NCI-H226 (cell line): ENCODE measurements around the gene PRPSAP1.
"Not testable (repeated sequence)": the region's sequence is repeated elsewhere in the genome, so short reads cannot be mapped to it uniquely, and the experiment has no call there.

ENCODE experiments used
- DNase-seq: peaks from one replicate; pipeline ENCODE4 v3.0.0-alpha.2; 2015

PRPSAP1 gene

DNA sequence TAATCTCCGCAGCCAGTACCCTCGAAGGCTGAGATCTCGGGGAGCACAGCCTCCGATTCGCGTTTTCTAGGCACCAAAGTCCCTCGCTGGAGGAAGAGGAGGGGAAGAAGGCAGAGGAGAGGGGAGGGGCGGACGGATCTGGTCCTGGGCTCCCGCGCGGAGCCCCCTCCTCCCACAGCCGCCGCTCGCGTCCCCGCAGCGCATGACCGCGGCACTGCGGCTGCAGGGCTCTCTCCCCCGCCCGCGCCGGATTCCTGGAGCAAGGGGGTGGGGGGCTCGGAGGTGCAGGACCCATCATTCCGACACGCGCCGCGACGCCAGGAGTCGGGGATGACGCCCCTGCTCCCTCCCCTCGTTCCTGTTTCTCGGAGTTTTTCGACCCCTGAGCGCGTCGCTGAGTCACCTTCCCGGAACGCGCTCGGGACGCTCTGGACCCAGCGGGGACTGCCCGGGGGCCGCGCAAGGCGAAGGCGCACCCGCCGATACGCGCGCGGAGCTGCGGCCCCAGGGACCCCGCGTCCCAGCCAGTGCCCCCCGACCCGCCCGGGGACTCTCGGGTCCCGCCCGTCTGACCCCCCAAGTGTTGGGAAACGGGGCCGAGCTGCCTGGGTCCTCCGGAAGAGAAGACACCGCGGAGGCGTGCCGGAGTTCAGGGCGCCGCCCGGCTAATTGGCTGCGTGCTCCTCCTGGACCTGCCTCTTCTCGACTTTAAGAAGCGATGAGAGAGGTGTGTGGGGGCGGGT is 29.3 kb upstream of the PRPSAP1 start:
- peak; percentile 82 for DNase-seq

DNA sequence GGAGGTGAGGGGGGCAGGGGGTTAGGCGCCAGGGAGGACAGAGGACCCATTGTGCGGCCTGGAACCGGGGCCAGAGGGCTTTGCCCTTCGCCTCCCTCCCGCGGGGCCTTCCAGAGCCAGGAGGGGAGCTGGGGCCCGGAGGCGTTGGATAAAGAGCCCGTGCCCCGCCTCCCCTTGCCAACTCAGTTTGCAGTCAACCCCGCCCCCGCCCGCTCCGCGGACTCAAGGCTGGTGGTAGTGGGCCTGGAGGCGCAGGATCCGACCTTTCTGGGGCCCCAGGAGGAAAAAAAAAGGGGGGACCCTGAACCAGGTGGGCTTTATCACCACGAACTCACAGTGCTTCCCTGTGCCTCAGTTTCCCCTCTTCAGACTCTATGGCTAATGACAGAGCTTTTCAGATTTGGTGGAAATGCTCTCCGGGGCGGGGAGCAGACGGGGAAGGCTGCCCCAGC is 28.7 kb upstream of the PRPSAP1 start:
- DNase-seq, result peak; percentile 46

DNA sequence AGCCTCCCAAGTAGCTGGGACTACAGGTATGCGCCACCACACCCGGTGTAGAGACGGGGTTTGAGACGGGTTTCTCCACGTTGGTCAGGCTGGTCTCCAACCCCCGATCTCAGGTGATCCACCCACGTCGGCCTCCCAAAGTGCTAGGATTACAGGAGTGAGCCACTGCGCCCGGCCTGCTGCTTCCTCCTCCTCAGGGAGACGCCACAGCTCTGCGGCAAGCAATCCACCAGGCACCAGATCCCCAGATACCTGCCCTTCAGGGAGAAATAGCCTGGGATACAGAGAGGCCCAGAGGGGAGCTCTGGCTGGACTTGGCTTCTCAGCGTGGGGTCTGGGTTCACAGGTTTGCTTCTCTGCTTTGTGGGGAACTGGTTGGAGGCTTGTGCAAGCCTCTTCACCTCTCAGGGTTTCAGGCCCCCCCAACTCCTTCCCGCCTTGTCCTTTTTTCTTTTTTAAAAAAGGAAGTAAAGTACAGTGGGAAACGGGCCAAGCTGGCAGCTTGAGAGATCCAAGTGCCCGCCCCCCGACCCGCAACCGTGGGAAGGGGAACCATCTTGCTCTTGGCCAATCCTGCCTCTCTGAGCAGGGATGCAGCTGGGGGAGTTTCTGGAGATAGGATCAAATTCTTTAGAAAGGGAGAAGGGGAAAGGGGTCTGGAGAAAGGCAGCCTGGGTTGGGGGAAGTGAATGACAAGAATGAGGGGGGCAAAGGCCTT is 28.1 kb upstream of the PRPSAP1 start:
- no peak for DNase-seq

DNA sequence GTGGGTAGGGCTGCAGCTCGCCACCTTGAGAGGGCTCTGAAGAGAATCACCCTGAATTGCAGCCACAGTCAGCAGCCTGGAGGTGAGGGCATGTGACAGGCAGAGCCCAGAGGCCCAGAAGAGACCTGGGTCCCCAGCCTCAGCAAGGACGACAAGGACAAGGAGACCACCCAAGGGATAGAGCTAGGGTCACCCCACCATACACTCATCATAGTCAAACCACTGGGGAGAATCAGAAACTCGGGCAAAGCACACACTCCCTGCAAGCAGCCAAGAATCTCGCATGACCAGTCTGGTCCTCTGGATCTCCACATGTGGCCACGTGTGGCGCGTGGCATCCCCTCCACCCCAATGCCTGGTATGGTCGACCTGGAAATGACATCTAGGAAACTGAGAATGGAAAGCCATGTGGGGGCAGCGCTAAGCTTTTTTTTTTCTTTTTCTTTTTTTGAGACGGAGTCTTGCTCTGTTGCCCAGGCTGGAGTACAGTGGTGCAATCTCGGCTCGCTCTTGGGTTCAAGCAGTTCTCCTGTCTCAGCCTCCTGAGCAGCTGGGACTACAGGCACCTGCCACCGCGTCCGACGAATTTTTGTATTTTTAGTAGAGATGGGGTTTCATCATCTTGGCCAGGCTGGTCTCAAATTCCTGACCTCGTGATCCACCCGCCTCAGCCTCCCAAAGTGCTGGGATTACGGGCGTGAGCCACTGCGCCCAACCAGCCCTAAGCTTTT is 26.1 kb upstream of the PRPSAP1 start:
- DNase-seq, result no peak

DNA sequence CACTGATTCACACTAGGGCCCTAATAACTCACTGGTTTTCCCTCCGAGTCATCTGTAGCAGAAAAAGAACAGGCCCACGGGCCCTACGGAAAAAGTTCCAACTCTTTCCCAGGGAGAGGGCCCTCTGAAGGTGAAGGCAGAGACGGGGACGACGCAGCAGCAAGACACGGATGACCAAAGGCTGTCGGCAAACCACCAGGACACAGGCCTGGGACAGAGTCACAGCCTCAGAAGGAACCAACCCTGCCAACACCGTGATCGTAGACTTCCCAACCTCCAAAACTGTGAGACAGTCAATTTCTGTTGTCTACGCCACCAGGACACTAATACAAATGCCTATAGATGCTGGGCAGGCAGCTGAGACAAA is 25.5 kb upstream of the PRPSAP1 start:
- DNase-seq, result no peak

DNA sequence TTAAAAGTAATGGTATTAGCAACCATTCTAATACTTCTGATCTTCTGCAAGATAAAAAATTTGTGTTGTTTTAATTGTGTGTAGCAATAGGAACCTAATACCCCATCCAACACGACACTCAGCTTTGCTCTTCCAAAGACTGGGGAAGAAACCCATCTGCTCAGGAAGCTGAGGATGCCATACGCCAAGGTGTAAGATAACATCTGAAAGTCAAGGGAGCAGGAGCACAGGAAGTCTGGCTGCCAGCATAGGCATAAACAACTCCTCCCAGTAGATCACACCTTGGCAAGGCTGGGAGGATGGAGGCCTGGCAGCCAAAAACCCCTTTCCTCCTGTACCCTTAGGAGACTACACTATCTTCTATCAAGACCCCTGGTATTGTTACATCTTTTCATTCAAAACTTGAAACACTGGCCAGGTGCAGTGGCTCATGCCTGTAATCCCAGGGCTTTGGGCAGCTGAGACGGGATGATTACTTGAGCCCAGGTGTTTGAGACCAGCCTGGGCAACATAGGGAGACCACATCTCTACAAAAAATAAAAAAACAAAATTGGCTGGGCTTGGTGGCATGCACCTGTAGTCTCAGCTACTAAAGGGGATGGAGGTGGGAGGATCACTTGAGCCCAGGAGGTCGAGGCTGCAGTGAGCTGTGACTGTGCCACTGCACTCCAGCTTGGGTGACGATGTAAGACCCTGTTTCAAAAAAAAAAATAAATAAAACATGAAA is 25.0 kb upstream of the PRPSAP1 start:
- no peak for DNase-seq

DNA sequence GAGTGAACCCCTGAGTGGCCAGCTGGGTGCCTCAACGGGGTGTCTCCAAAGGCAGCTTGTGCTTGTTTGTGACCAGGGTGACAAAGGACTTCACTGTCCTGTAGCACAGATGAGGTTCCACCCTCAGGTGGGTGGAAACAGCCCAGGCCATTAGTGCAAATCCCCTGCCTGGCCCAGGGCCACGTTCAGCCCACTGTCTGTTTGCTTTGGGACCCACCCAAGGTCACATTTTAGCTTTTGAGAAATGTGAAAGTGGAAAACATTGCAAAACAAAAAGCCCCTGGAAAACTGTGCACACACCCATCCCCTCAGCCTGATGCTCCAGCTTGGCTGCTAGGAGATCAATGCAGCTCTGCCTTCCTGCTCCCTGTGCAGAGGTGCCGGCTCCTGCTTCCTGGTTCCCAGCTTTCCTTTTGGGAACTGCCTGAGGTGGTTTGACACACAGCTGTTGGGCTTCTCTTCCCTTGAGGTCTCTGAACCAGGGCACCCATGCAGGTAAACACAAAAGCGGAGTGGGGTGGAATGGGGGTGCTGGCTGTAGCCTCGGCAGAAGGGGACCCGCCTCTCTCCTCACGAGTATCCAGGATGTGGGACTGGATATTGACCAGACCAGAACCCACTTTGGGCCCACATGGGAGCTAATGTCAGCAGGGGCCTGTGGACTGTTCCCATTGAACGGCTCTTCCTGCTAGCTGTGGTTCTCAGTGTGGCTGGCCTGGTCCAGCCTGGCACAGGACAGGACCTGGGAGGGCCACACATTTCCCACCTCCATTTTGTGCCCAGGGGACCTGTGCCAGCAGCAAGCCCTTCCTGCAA is 22.8 kb upstream of the PRPSAP1 start:
- DNase-seq, result no peak

DNA sequence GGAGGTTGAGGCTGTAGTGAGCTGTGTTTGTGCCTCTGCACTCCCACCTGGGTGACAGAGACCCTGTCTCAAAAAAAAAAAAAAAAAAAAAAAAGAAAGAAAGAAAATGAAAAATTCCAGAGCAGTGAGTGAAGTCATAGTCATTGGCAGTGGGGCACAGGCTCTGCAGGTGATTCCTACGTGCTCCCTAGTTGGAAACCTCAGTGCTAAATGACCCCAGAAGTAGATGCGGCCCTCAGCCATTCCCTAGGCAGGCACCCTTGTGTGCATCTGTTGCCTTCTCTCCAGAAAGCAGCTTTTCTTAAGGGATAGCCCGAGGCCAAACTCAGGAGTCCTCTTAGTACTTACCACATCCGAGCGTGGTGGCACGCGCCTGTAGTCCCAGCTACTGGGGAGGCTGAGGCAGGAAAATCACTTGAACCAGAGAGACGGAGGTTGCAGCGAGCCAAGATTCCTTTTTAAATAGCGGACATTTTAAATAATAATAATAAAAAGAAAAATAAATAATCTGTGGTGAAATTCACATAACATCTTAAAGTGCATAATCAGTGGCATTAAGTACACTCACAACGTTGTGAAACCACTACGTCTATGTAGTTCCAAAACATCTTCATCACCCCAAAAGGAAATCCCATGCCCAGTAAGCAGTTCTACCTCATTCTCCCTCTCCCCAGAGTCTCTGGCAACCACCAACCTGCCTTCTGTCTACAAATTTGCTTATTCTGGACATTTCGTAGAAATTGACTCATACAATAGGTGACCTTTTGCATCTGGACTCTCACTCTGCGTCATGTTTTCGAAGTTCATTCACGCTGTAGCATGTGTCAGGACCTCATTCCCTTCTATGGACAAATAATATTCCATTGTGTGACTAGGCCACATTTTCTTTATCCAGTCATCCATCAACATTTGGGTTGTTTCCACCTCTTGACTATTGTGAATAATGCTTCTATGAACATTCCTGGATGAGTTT is 18.2 kb upstream of the PRPSAP1 start:
- DNase-seq, result no peak

DNA sequence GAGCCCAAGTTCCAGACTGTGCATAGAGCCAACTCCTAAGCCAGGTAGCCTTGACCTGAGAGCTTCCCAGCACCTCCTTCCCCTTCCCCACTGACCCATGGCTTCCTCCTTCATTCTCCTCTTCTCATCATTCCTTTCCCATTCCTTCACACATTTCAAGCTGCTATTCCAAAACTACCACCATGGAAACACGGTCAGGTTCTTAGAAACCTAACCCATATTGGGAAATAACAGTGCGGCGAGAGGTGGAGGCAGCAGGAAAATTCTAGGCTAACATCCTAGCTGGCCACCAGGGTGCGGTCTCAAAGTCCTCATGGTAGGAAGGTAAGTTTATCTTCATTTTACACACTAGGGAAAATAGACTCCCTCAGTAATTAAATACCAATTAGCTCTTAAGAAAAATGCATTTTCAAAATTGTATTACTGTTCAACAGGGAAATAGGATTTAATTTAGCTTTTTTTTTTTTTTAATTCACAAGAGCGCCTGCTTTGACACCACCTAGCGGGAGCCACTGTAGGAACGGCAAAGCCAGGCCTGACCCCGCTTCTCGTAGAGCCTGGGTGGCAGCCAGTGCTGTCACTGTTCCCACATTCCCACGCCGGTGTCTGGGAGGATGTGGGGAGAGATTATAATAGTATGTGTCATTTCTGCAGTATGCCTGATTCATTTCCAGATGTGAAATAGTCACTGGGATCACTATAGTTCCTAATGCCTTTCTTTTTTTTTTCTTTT is 16.7 kb upstream of the PRPSAP1 start:
- peak; percentile 47 for DNase-seq

DNA sequence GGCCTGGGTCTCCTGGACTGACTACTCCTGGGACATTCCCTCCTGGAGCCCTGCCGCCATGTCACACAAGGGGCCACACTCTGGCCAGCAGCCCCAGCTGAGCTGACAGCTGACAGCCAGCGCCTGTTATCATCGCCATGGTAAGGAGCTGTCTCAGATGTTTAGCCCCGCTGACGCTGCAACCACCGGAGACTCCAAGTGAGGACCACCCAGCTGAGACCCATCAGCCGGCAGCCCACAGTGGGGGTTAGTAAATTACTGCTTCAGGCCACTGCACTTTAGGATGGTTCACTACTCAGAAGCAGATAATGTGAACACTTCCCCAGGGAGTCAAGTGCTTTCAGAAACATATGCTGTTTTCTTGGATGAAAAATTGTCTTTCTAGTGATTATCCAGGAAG is 16.1 kb upstream of the PRPSAP1 start:
- DNase-seq, result no peak

DNA sequence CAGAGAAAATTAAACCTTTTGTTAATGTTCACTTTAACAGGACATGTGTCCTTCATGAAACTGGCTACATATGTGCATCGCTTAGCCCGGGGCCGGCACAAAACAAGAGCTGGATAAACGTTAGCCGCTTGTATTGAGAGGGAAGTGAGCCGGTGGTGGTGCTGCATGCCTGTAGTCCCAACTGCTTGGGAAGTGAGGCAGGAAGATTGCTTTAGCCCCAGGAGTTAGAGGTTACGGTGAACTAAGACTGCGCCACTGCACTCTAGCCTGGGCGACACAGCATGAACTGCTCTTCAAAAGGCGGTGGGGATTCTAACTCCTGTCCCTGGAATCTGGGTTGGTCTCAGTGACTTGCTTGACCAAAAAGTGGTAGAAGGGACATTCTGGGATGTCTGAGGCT is 15.7 kb upstream of the PRPSAP1 start:
- DNase-seq, result no peak

DNA sequence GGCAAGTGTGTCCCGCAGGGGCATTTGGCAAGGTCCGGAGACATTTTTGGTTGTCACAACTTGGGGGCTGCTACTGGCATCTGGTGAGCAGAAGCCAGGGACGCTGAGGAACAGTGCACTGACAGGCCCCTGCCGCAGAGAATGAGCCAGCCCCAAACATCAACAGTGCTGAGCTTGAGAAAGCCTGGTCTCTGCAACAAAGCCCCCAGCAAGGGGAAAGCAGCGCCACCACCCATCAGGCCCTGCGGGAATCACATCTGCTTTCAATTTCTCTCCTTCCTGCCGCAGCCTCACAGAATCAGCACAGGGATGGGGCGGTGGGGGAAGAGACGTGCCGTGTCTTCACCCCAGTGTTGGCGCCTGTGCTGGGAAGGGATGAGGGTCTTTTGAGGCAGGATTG is 14.8 kb upstream of the PRPSAP1 start:
- no peak for DNase-seq

DNA sequence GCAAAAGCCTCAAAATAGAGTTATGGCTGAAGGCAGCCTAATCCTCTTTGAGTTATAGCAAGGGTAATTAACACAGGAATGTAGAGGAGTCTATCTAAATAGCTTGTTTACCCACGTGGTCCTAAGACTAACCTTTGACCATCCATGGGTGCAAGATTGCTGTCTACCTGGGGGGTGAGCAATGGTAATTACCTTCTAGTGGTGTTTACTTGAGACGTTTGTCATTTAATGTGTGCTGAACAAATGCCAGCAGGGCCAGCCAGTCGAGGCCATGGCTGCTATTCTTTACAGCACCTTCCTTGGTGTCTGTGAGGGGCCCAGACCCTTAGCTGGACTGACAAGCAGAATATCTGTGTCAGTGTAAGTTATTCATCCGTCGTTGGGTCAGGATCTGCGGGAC is 13.9 kb upstream of the PRPSAP1 start:
- DNase-seq, result no peak

DNA sequence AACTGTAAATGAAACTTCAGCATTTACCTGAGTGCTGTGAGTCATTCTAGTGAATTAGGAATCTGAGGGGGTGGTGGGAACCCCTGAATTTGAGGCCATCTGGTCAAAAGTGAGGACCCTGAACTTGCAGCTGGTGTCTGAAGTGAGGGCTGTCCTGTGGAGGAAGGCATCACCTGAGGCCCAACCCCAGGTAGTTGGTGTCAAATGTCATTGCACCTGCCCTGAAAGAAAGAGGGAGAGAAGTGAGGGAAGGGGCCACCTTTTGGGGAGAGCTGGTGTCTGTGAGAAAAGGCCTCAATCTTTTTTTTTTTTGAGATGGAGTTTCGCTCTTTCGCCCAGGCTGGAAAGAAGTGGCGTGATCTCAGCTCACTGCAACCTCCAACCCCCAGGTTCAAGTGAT is 12.5 kb upstream of the PRPSAP1 start:
- no peak for DNase-seq

DNA sequence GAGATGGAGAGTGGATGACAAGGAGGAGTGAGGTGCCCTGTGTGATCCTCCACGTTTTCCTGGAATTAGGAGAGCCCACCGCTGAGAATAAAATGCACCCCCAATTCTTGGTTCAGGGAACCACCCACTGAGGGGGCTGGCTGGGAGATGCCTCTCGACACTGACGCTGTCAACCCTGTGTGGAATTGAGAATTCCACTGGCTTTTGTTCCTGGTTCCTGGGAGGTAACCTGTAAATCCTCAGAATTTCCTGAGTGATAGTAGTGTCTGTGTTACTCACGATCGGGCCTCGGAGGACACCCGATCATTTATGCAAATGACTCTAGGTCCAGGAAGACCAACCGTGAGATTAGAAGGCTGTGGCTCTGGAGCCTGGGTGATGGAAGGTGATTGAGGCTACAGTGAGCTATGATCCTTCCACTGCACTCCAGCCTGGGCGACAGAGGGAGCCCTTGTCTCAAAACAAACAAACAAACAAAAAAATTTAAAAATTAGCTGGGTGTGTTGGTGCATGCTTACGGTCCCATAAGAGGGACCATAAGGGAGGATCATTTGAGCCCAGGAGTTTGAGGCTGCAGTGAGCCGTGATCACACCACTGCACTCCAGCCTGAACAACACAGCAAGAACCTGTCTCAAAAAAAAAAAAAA is 11.7 kb upstream of the PRPSAP1 start:
- no peak for DNase-seq

DNA sequence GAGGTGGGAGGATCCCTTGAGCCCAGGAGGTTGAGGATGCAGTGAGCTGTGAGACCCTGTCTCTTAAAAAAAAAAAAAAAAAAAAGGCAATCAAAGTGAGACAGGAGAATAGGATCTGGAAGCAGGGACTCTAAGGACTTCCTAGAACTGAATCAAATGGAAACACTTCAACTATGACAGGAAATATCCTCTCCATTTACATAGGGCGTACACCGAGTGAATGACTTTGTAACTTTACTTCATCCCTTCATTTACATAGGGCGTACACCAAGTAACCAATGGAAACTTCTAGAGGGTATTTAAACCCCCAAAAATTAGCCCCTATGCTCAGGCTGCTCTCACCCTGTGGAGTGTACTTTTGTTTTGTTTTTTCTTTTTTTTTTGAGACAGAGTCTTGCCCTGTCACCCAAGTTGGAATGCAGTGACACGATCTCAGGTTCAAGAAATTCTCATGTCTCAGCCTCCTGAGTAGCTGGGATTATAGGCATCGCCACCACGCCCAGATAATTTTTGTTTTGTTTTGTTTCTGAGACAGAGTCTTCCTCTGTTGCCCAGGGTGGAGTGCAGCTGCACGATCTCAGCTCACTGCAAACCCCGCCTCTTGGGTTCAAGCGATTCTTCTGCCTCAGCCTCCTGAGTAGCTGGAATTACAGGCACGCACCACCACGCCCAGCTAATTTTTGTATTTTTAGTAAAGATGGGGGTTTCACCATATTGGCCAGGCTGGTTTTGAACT is 9.6 kb upstream of the PRPSAP1 start:
- no peak for DNase-seq

DNA sequence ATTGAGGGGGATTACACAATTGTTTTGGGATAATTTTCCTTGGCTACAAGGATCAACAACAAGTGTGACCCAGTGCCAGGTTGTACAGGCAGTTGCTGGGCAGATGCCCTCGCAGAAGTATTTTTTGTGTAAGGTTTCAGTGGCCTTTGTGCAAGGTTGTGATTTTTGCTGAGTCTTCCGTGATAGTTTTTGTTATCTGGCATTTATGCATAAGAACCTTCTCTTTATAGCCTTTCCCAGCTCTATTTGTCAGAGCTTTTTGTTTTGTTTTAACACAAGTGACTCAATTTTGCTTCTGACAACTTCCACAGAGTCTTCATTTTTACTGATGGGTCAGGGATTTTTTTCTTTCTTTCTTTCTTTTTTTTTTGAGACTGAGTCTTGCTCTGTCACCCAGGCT is 6.7 kb upstream of the PRPSAP1 start:
- DNase-seq, result no peak

DNA sequence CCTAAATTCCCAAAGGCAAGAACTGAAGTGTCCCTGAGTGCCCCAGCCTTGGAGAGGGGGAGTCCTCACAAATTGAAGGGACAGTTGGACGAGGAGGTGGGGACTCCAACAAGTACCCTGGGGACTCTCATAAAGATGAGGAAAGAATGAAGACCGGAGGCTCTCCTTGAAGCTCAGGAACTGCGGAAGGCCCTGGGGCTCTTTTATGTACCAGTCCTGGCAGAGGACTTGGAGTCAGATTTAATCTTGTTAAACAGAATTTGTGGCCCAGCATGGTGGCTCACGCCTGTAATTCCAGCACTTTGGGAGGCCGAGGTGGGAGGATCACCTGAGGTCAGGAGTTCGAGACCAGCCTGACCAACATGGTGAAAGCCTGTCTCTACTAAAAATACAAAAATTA is 6.1 kb upstream of the PRPSAP1 start:
- not testable (repeated sequence) for DNase-seq

DNA sequence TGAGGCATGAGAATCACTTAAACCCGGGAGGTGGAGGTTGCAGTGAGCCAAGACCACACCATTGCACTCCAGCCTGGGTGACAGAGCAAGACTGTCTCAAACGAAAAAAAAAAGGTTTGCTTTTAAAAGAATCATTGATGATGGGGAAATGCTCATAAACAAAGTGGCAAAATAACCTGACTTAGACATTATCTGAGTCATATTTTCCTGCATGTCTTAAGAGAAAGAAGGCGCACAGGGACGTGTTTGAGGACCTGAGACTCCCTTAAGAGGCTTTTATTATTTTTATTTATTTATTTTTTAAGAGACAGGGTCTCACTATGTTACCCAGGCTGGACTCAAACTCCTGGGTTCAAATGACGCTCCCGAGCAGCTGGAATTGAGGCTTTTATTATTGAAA is 5.7 kb upstream of the PRPSAP1 start:
- no peak for DNase-seq
